Spleen (tissue), 7 donors: ENCODE measurements around the gene ZFYVE26.

Experiments used
- CTCF ChIP-seq, 11 experiments: fragments of 200-600 bp in 7 of 11; fragments of 450-650 bp in 4 of 11; sonication (generic) in 4 of 11; IDR thresholded peaks in 8 of 11; conservative IDR thresholded peaks in 3 of 11; 1 replicate in 7 of 11; 2 replicates in 4 of 11; pipeline versions ENCODE4 v1.4.0 to v1.8.0; 2016 to 2021; ENCODE audit warnings: antibody characterized with exemption in 11 of 11, inconsistent platforms in 4 of 11, mild to moderate bottlenecking in 1 of 11
- POLR2A ChIP-seq, 3 donors: fragments of 450-650 bp; IDR thresholded peaks; one replicate each; pipeline ENCODE4 v1.5.1; 2017; ENCODE audit warnings: antibody characterized with exemption in 3 of 3, mild to moderate bottlenecking in 1 of 3
- POLR2AphosphoS5 ChIP-seq, 3 donors: sonication (generic); formaldehyde crosslinking; IDR thresholded peaks; one replicate each; pipeline ENCODE4 v1.5.1; 2017; ENCODE audit warnings: antibody characterized with exemption in 3 of 3
- donor health status: DM: no; HTN: no; CAD: no; lungs with moderate emphysema.
- donor health status: DM: no; HTN: no; CAD: no.
- donor health status: DM: no; HTN: no; CAD: no.

- TF ChIP-seq CTCF (IDR thresholded peaks at IDR 0.05 in 8 of 11, conservative IDR thresholded peaks at IDR 0.05 in 3 of 11): no peak
- no peak for TF ChIP-seq POLR2AphosphoS5 (IDR thresholded peaks at IDR 0.05)
- no peak for TF ChIP-seq POLR2A (IDR thresholded peaks at IDR 0.05)
These were observed 50.2 kb downstream of the ZFYVE26 start for GRCh38 chr14:67766035-67766680.
